ENCODE data around the gene MGLL. TPM values are rescaled to one million over a fixed set of nuclear protein-coding genes. Genes with fewer than 3 reads are reported as not detected.
"Not testable (repeated sequence)": the region's sequence is repeated elsewhere in the genome, so short reads cannot be mapped to it uniquely, and the experiment has no call there.

Gene MGLL
- total and polyA plus RNA-seq, 4 experiments from 2014 or later: 0.77 to 4.8 (median 2.3) TPM

GRCh38 chr3:127684871-127685707 is 137.2 kb downstream of the MGLL start:
- H3K4me3 ChIP-seq (ENCODE audit: low read length in 2 of 2): no peak overlapping the region
- Mint-ChIP-seq H3K27me3 (no peaks in the 10 kb centered on the region), H3K9me3 (no peaks in the 10 kb centered on the region), H3K36me3 (no peaks in the 10 kb centered on the region), H3K4me3 (no peak overlapping the region), H3K4me1 (peaks cover 3 to 13% (median 7%) of the 10 kb centered on the region in 4 donors), H3K27ac (peak overlapping the region in 1 of 7 donors; percentile 73)
- DNase-seq: no peak
- no peak overlapping the region for H3K27ac ChIP-seq (ENCODE audit: low read depth, low read length)
- H3K4me1 ChIP-seq (ENCODE audit: insufficient read depth, low read length): peaks cover 6% of the 10 kb centered on the region
- no peaks in the 10 kb centered on the region for H3K36me3 ChIP-seq (ENCODE audit: insufficient read depth, low read length)
- H3K9me3 ChIP-seq (ENCODE audit: control insufficient read depth in 1 of 2, low read length in 2 of 2): no peaks in the 10 kb centered on the region
- POLR2A ChIA-PET (ENCODE audit: partially characterized antibody): interaction anchor here (4.2 kb wide), 1 partner anchor 12 kb away, joined by 25 read pairs; the partner anchor contains the start of gene ABTB1
- CTCF ChIA-PET (ENCODE audit: partially characterized antibody): no interaction called here
- H3K27me3 ChIP-seq (ENCODE audit: insufficient read depth, low read length): no peaks in the 10 kb centered on the region
- intact Hi-C loops (cut with micrococcal nuclease): no loop called here

- Mint-ChIP-seq H3K36me3 (peaks cover 4 to 19% of the 10 kb centered on the region in 2 donors), H3K4me1 (peaks cover 5 to 13% (median 8%) of the 10 kb centered on the region in 4 donors), H3K27ac (no peak overlapping the region), H3K4me3 (no peak overlapping the region), H3K27me3 (no peaks in the 10 kb centered on the region), H3K9me3 (no peaks in the 10 kb centered on the region)
- no peak overlapping the region for H3K4me3 ChIP-seq (ENCODE audit: low read length in 2 of 2)
- no peak for DNase-seq
- H3K4me1 ChIP-seq (ENCODE audit: insufficient read depth, low read length): peaks cover 6% of the 10 kb centered on the region
- H3K27ac ChIP-seq (ENCODE audit: low read depth, low read length): no peak overlapping the region
- H3K9me3 ChIP-seq (ENCODE audit: control insufficient read depth in 1 of 2, low read length in 2 of 2): no peaks in the 10 kb centered on the region
- ChIA-PET POLR2A (ENCODE audit: partially characterized antibody) (interaction anchor here (4.2 kb wide), 1 partner anchor 9 kb away, joined by 25 read pairs; the partner anchor contains the start of gene ABTB1), CTCF (ENCODE audit: partially characterized antibody) (interaction anchor here (1.2 to 1.5 kb wide), 3 partner anchors 9 to 14 kb away, joined by 3 to 6 read pairs (median 3); no protein-coding TSS in a partner anchor)
- intact Hi-C loops (cut with micrococcal nuclease): no loop called here
- no peaks in the 10 kb centered on the region for H3K27me3 ChIP-seq (ENCODE audit: insufficient read depth, low read length)
- H3K36me3 ChIP-seq (ENCODE audit: insufficient read depth, low read length): no peaks in the 10 kb centered on the region
These were observed 139.8 kb downstream of the MGLL start for GRCh38 chr3:127682561-127682960.

- DNase-seq; H3K27ac ChIP-seq (ENCODE audit: low read depth, low read length); H3K36me3 ChIP-seq (ENCODE audit: insufficient read depth, low read length); intact Hi-C loops (cut with micrococcal nuclease); H3K4me3 Mint-ChIP-seq; H3K27me3 Mint-ChIP-seq; H3K4me3 ChIP-seq (ENCODE audit: low read length in 2 of 2); H3K9me3 ChIP-seq (ENCODE audit: control insufficient read depth in 1 of 2, low read length in 2 of 2); H3K9me3 Mint-ChIP-seq; H3K27me3 ChIP-seq (ENCODE audit: insufficient read depth, low read length); H3K4me1 ChIP-seq (ENCODE audit: insufficient read depth, low read length): not testable (repeated sequence)
- ChIA-PET POLR2A (ENCODE audit: partially characterized antibody) (interaction anchor here (0.9 to 4.2 kb wide), 2 partner anchors 9 to 91 kb away, joined by 3 to 25 read pairs; partner anchors contain the start of gene ABTB1), CTCF (ENCODE audit: partially characterized antibody) (interaction anchor here (1.0 to 1.2 kb wide), 2 partner anchors 13 to 107 kb away, joined by 3 read pairs; no protein-coding TSS in a partner anchor)
- H3K36me3 Mint-ChIP-seq: peaks cover 4 to 22% of the 10 kb centered on the region in 2 donors
- H3K4me1 Mint-ChIP-seq: peaks cover 5 to 13% (median 8%) of the 10 kb centered on the region in 4 donors
- peak overlapping the region in 1 of 7 donors; percentile 42 for H3K27ac Mint-ChIP-seq
These were observed 140.2 kb downstream of the MGLL start for GRCh38 chr3:127682175-127682554.

GRCh38 chr3:127680798-127681221 is 141.5 kb downstream of the MGLL start:
- Histone ChIP-seq H3K27me3 (ENCODE audit: insufficient read depth, low read length) (no peaks in the 10 kb centered on the region), H3K36me3 (ENCODE audit: insufficient read depth, low read length) (peaks cover 10% of the 10 kb centered on the region), H3K27ac (ENCODE audit: low read depth, low read length) (no peak overlapping the region), H3K4me3 (ENCODE audit: low read length in 2 of 2) (no peak overlapping the region), H3K9me3 (ENCODE audit: control insufficient read depth in 1 of 2, low read length in 2 of 2) (no peaks in the 10 kb centered on the region), H3K4me1 (ENCODE audit: insufficient read depth, low read length) (peaks cover 6% of the 10 kb centered on the region)
- intact Hi-C loops (cut with micrococcal nuclease): no loop called here
- CTCF ChIA-PET (ENCODE audit: partially characterized antibody): no interaction called here
- Mint-ChIP-seq H3K9me3 (no peaks in the 10 kb centered on the region), H3K36me3 (peaks cover 6 to 27% of the 10 kb centered on the region in 2 donors), H3K4me3 (no peak overlapping the region), H3K4me1 (peaks cover 8 to 19% (median 15%) of the 10 kb centered on the region in 4 donors), H3K27me3 (no peaks in the 10 kb centered on the region), H3K27ac (peak overlapping the region in 2 of 7 donors; percentile 7 to 88)
- DNase-seq: no peak
- POLR2A ChIA-PET (ENCODE audit: partially characterized antibody): interaction anchor here (1.0 to 4.2 kb wide), 2 partner anchors 8 to 12 kb away, joined by 4 to 25 read pairs; partner anchors contain the start of gene ABTB1

- POLR2A ChIA-PET (ENCODE audit: partially characterized antibody): interaction anchor here (1.0 kb wide), 1 partner anchor 12 kb away, joined by 4 read pairs; no protein-coding TSS in a partner anchor
- Histone ChIP-seq H3K27me3 (ENCODE audit: insufficient read depth, low read length) (no peaks in the 10 kb centered on the region), H3K4me1 (ENCODE audit: insufficient read depth, low read length) (peaks cover 10% of the 10 kb centered on the region), H3K36me3 (ENCODE audit: insufficient read depth, low read length) (peaks cover 10% of the 10 kb centered on the region), H3K9me3 (ENCODE audit: control insufficient read depth in 1 of 2, low read length in 2 of 2) (no peaks in the 10 kb centered on the region), H3K4me3 (ENCODE audit: low read length in 2 of 2) (no peak overlapping the region), H3K27ac (ENCODE audit: low read depth, low read length) (no peak overlapping the region)
- CTCF ChIA-PET (ENCODE audit: partially characterized antibody): interaction anchor here (0.7 to 1.9 kb wide), 2 partner anchors 14 to 105 kb away, joined by 3 to 7 read pairs; no protein-coding TSS in a partner anchor
- intact Hi-C loops (cut with micrococcal nuclease): no loop called here
- H3K27me3 Mint-ChIP-seq: no peaks in the 10 kb centered on the region
- DNase-seq: no peak
- H3K27ac Mint-ChIP-seq: no peak overlapping the region
- peak overlapping the region in 1 of 8 donors; percentile 4 for H3K4me3 Mint-ChIP-seq
- peaks cover 8 to 26% (median 19%) of the 10 kb centered on the region in 4 donors for H3K4me1 Mint-ChIP-seq
- H3K9me3 Mint-ChIP-seq: no peaks in the 10 kb centered on the region
- peaks cover 6 to 27% of the 10 kb centered on the region in 2 donors for H3K36me3 Mint-ChIP-seq
These were observed 142.1 kb downstream of the MGLL start for GRCh38 chr3:127680146-127680661.

GRCh38 chr3:127679534-127680145 is 142.7 kb downstream of the MGLL start:
- H3K27ac Mint-ChIP-seq: no peak overlapping the region
- intact Hi-C loops (cut with micrococcal nuclease): loop anchor here (10.0 kb wide), 2 partner anchors 975 to 1765 kb away; partner anchors contain the start of gene CHCHD6
- H3K9me3 Mint-ChIP-seq: no peaks in the 10 kb centered on the region
- H3K4me1 Mint-ChIP-seq: peaks cover 12 to 31% (median 23%) of the 10 kb centered on the region in 4 donors
- no peak overlapping the region for H3K27ac ChIP-seq (ENCODE audit: low read depth, low read length)
- no peak overlapping the region for H3K4me3 ChIP-seq (ENCODE audit: low read length in 2 of 2)
- H3K36me3 ChIP-seq (ENCODE audit: insufficient read depth, low read length): peaks cover 10% of the 10 kb centered on the region
- peaks cover 6 to 30% of the 10 kb centered on the region in 2 donors for H3K36me3 Mint-ChIP-seq
- no peak for DNase-seq
- H3K27me3 ChIP-seq (ENCODE audit: insufficient read depth, low read length): no peaks in the 10 kb centered on the region
- H3K4me3 Mint-ChIP-seq: peak overlapping the region in 1 of 8 donors; percentile 4
- H3K27me3 Mint-ChIP-seq: no peaks in the 10 kb centered on the region
- ChIA-PET CTCF (ENCODE audit: partially characterized antibody) (interaction anchor here (0.7 to 1.9 kb wide), 2 partner anchors 14 to 104 kb away, joined by 3 to 7 read pairs; no protein-coding TSS in a partner anchor), POLR2A (ENCODE audit: partially characterized antibody) (no interaction called here)
- no peaks in the 10 kb centered on the region for H3K9me3 ChIP-seq (ENCODE audit: control insufficient read depth in 1 of 2, low read length in 2 of 2)
- H3K4me1 ChIP-seq (ENCODE audit: insufficient read depth, low read length): peaks cover 16% of the 10 kb centered on the region
